Measurements from ENCODE around the gene ERCC8.

GRCh38 chr5:60943624-60944023 lies 1.2 kb downstream of the ERCC8 start:
- TF ChIP-seq, protein P1, sequence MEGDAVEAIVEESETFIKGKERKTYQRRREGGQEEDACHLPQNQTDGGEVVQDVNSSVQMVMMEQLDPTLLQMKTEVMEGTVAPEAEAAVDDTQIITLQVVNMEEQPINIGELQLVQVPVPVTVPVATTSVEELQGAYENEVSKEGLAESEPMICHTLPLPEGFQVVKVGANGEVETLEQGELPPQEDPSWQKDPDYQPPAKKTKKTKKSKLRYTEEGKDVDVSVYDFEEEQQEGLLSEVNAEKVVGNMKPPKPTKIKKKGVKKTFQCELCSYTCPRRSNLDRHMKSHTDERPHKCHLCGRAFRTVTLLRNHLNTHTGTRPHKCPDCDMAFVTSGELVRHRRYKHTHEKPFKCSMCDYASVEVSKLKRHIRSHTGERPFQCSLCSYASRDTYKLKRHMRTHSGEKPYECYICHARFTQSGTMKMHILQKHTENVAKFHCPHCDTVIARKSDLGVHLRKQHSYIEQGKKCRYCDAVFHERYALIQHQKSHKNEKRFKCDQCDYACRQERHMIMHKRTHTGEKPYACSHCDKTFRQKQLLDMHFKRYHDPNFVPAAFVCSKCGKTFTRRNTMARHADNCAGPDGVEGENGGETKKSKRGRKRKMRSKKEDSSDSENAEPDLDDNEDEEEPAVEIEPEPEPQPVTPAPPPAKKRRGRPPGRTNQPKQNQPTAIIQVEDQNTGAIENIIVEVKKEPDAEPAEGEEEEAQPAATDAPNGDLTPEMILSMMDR (IDR thresholded peaks at IDR 0.05; ENCODE audit: borderline replicate concordance, extremely low read depth, low read length, poor library complexity, severe bottlenecking), result no peak
- TF ChIP-seq EZH2 (IDR thresholded peaks at IDR 0.05; ENCODE audit: borderline replicate concordance, low read depth, low read length, severe bottlenecking), result no peak

Data from DND-41 (cell line).